GM12878 (cell line): ENCODE data around the gene LPAR6. TPM values are rescaled to one million over a fixed set of nuclear protein-coding genes. Genes with fewer than 3 reads are reported as not detected.

Experiments
- ATAC-seq: fragments of 200-7000 bp; cut with Tn5 transposase; 3 replicates; pipeline ENCODE4 v1.9.1; 2020; ENCODE audit warnings: mild to moderate bottlenecking, moderate library complexity
- BruUV-seq: library from RNA; stranded (reverse); fragments of 400-500 nt; replicated peaks from 2 replicates; lab custom pipeline; 2021; lab: Mats Ljungman, UMichigan
- CTCF ChIA-PET: fragments of 300-600 bp; sonication (Branson Sonifier 250); formaldehyde crosslinking; extraction: SDS; loops from one replicate; lab custom pipeline; 2021; ENCODE audit warnings: inconsistent platforms; lab: Yijun Ruan, JAX
- POLR2A ChIA-PET: fragments of 350-600 bp; formaldehyde crosslinking; extraction: SDS; loops from one replicate; lab custom pipeline; 2021; ENCODE audit warnings: inconsistent platforms; lab: Charles Lee
- RAD21 ChIA-PET: fragments of 300-600 bp; sonication (Branson Sonifier 250); formaldehyde crosslinking; loops from one replicate; lab custom pipeline; 2023; ENCODE audit warnings: antibody characterized with exemption; ENCODE audit not compliant: unreplicated experiment; lab: Charles Lee
- SMC1A ChIA-PET: fragments of 300-600 bp; sonication (Branson Sonifier 250); formaldehyde crosslinking; loops from one replicate; lab custom pipeline; 2023; ENCODE audit not compliant: unreplicated experiment, uncharacterized antibody; lab: Charles Lee
- DNase-seq: peaks from one replicate; pipeline ENCODE4 v3.0.0-alpha.2; 2011; ENCODE audit warnings: low read depth, low spot score
- FAIRE-seq: peaks from 3 replicates; lab custom pipeline; 2011; peaks lifted over from hg19 to GRCh38; lab: Jason Lieb, UNC
- H2AFZ ChIP-seq: 2 replicates; pipeline ENCODE4 v1.6.0; 2011; ENCODE audit warnings: low read depth, low read length, control low read depth; ENCODE audit not compliant: control insufficient read depth
- H3K27ac ChIP-seq: 2 replicates; pipeline ENCODE4 v1.5.1; 2011; ENCODE audit warnings: control low read depth; ENCODE audit not compliant: control insufficient read depth, insufficient read depth
- H3K27me3 ChIP-seq, 2 experiments: replicated peaks in 1 of 2; 2 replicates each; pipeline versions ENCODE4 v1.6.0 to v1.6.1; 2011; ENCODE audit warnings: low read length in 1 of 2; ENCODE audit not compliant: control insufficient read depth in 2 of 2, insufficient read depth in 2 of 2
- H3K36me3 ChIP-seq, 2 experiments: 2 replicates each; pipeline ENCODE4 v1.5.1; 2011; ENCODE audit warnings: low read length in 1 of 2; ENCODE audit not compliant: control insufficient read depth in 2 of 2, insufficient read depth in 2 of 2
- H3K4me1 ChIP-seq: 2 replicates; pipeline ENCODE4 v1.6.1; 2011; ENCODE audit warnings: mild to moderate bottlenecking, low read length, moderate library complexity, mixed read lengths; ENCODE audit not compliant: control insufficient read depth, insufficient read depth
- H3K4me2 ChIP-seq: 2 replicates; pipeline ENCODE4 v1.6.0; 2011; ENCODE audit warnings: control low read depth; ENCODE audit not compliant: control insufficient read depth, insufficient read depth
- H3K4me3 ChIP-seq: fragments of 200-600 bp; sonication (generic); 2 replicates; pipeline ENCODE4 v1.5.1; 2016
- H3K79me2 ChIP-seq: 2 replicates; pipeline ENCODE4 v1.6.0; 2011; ENCODE audit warnings: low read length; ENCODE audit not compliant: control insufficient read depth, insufficient read depth
- H3K9ac ChIP-seq: 2 replicates; pipeline ENCODE4 v1.8.0; 2011; ENCODE audit warnings: low read length, control low read depth, mixed read lengths; ENCODE audit not compliant: control insufficient read depth, insufficient read depth
- H3K9me3 ChIP-seq: replicated peaks from 3 replicates; pipeline ENCODE4 v1.5.1; 2011; ENCODE audit warnings: mild to moderate bottlenecking, low read length; ENCODE audit not compliant: control insufficient read depth, insufficient read depth
- H4K20me1 ChIP-seq: 2 replicates; pipeline ENCODE4 v1.6.0; 2011; ENCODE audit not compliant: control insufficient read depth, insufficient read depth
- BCL11A ChIP-seq: IDR thresholded peaks from 2 replicates; pipeline ENCODE4 v1.6.1; 2011; ENCODE audit warnings: low read depth, low read length
- CEBPZ ChIP-seq: fragments of 150-350 bp; IDR thresholded peaks from 2 replicates; pipeline ENCODE4 v1.6.1; 2016; ENCODE audit warnings: low read depth, low read length
- CHD1 ChIP-seq: IDR thresholded peaks from 2 replicates; pipeline ENCODE4 v1.6.1; 2012; ENCODE audit warnings: low read depth, low read length, improper control_type of control experiment
- CREM ChIP-seq: IDR thresholded peaks from 2 replicates; pipeline ENCODE4 v1.6.1; 2014; ENCODE audit warnings: antibody characterized with exemption, low read depth
- IRF5 ChIP-seq: fragments of 450-650 bp; IDR thresholded peaks from 2 replicates; pipeline ENCODE4 v1.6.1; 2017; ENCODE audit warnings: borderline replicate concordance
- KAT2A ChIP-seq: conservative IDR thresholded peaks from 2 replicates; pipeline ENCODE4 v1.6.1; 2011; ENCODE audit warnings: low read depth, low read length; ENCODE audit not compliant: control insufficient read depth
- MLLT1 ChIP-seq: fragments of 450-650 bp; IDR thresholded peaks from 2 replicates; pipeline ENCODE4 v1.6.1; 2016; ENCODE audit warnings: mild to moderate bottlenecking
- MYC ChIP-seq: IDR thresholded peaks from 2 replicates; pipeline ENCODE4 v1.6.1; 2011; ENCODE audit warnings: mild to moderate bottlenecking, low read length, moderate library complexity, inconsistent platforms; ENCODE audit not compliant: insufficient read depth, insufficient replicate concordance, insufficient read length, severe bottlenecking
- NR2C1 ChIP-seq: fragments of 450-650 bp; IDR thresholded peaks from 2 replicates; pipeline ENCODE4 v1.6.1; 2017; ENCODE audit warnings: antibody characterized with exemption, mild to moderate bottlenecking, moderate library complexity
- TCF3 ChIP-seq: IDR thresholded peaks from 2 replicates; pipeline ENCODE4 v1.6.1; 2012; ENCODE audit warnings: low read depth, mild to moderate bottlenecking, low read length, borderline replicate concordance; ENCODE audit not compliant: insufficient read depth
- USF2 ChIP-seq: IDR thresholded peaks from 2 replicates; pipeline ENCODE4 v1.6.1; 2011; ENCODE audit warnings: low read depth, low read length, improper control_type of control experiment, borderline replicate concordance
- ZNF592 ChIP-seq: fragments of 450-650 bp; IDR thresholded peaks from 2 replicates; pipeline ENCODE4 v1.6.1; 2017; ENCODE audit warnings: mild to moderate bottlenecking, moderate library complexity
- WGBS: methylation state at CpG from one replicate; pipeline ENCODE4 v1.1.6; 2016; ENCODE audit warnings: low lambda C conversion rate; ENCODE audit not compliant: insufficient replicate concordance, insufficient coverage; ENCODE audit errors: missing lambda C conversion rate; 5-methylcytosine and 5-hydroxymethylcytosine counted together
- in situ Hi-C: fragments of 300-500 bp; cut with MboI; formaldehyde crosslinking; loops from 9 replicates; pipeline ENCODE4 v1.14.3; 2018; ENCODE audit warnings: mixed read lengths
- intact Hi-C: fragments of 100-400 bp; cut with micrococcal nuclease; formaldehyde crosslinking; loops from one replicate; pipeline ENCODE4 v1.14.2; 2022; ENCODE audit not compliant: unreplicated experiment
- polyA plus RNA-seq, 11 experiments: library from polyadenylated mRNA; depleted of rRNA in 4 of 11; unstranded in 6 of 11; stranded (reverse) in 5 of 11; fragments of >200 nt; fragmentation: Nextera tagmentation in 4 of 11; fragmentation: Illumina TruSeq in 1 of 11; extraction: Ambion mirVana in 4 of 11; extraction: Trizol in 1 of 11; gene quantifications; 1 replicate in 1 of 11; 2 replicates in 10 of 11; pipeline versions ENCODE4 v1.2.1 to v1.2.3, GENCODE V29; 2011 to 2016; ENCODE audit warnings: inconsistent platforms in 2 of 11, missing spikeins in 2 of 11, low read depth in 1 of 11
- total RNA-seq, 4 experiments: library from RNA; depleted of rRNA in 3 of 4; stranded (reverse); fragments of >200 nt in 3 of 4; fragmentation: Illumina TruSeq in 1 of 4; extraction: Trizol in 1 of 4; gene quantifications; 2 replicates each; pipeline versions ENCODE4 v1.2.1 to v1.2.3, GENCODE V29; 2013 to 2021

LPAR6 gene
- total and polyA plus RNA-seq, 10 of the 15 experiments (the other 5 are each of a cell fraction or from before 2014, with no cell fraction given) = 1.4 to 4.2 (median 2.8) TPM

GRCh38 chr13:48377857-48378256, 35.1 kb downstream of the LPAR6 start:
- CTCF ChIA-PET = interaction anchor here (0.7 to 1.6 kb wide), 5 partner anchors 15 to 435 kb away, joined by 3 read pairs; no protein-coding TSS in a partner anchor
- H3K27me3 ChIP-seq = no peaks in the 10 kb centered on the region
- DNase-seq = no peak
- no TSS peak for BruUV-seq
- RAD21 ChIA-PET = no interaction called here
- H4K20me1 ChIP-seq = no peaks in the 10 kb centered on the region
- no peak overlapping the region for H3K9ac ChIP-seq
- no peak for ATAC-seq
- in situ Hi-C loops (no loop called here), intact Hi-C loops (no loop called here)
- no peak overlapping the region for H3K4me2 ChIP-seq
- no peaks in the 10 kb centered on the region for H3K4me1 ChIP-seq
- H3K9me3 ChIP-seq = no peaks in the 10 kb centered on the region; the same call in 2 of the 3 replicates
- H3K4me3 ChIP-seq = no peak overlapping the region
- SMC1A ChIA-PET = interaction anchor here (1.0 to 3.0 kb wide), 5 partner anchors 9 to 202 kb away, joined by 3 to 11 read pairs (median 6); no protein-coding TSS in a partner anchor
- POLR2A ChIA-PET = no interaction called here
- 50% methylated on average over 2 of the region's 2 CpGs for WGBS
- H3K27ac ChIP-seq = no peak overlapping the region
- no peak for FAIRE-seq
- no peaks in the 10 kb centered on the region for H3K79me2 ChIP-seq
- no peak overlapping the region for H2AFZ ChIP-seq
- H3K36me3 ChIP-seq = peaks cover 0 to 4% of the 10 kb centered on the region in 2 experiments; a peak in 2 of 4 replicates
- TF ChIP-seq ZNF592 (no peak), CHD1 (no peak), TCF3 (no peak), CEBPZ (no peak), USF2 (no peak), IRF5 (no peak), BCL11A (no peak), CREM (no peak), NR2C1 (no peak), MLLT1 (no peak), MYC (no peak), KAT2A (no peak)
